GM18909 (cell line): ENCODE measurements around the gene VGF.
"Not testable (repeated sequence)": the region's sequence is repeated elsewhere in the genome, so short reads cannot be mapped to it uniquely, and the experiment has no call there.

ENCODE experiments used
- ATAC-seq: cut with Tn5 transposase; IDR thresholded peaks from one replicate; pipeline ENCODE4 v1.9.1; 2021; ENCODE audit warnings: mild to moderate bottlenecking; ENCODE audit not compliant: unreplicated experiment, poor library complexity

VGF gene

DNA sequence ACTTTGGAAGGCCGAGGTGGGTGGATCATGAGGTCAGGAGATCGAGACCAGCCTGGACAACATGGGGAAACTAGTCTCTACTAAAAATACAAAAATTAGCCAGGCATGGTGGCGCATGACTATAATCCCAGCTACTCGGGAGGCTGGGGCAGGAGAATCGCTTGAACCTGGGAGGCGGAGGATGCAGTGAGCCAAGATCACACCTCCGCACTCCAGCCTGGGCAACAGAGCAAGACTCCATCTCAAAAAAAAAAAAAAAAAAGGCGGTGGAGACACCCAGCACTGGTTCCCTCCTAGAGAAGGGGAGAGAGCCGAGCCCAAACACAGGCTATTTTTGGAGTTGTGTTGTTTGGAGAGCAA is 43.8 kb downstream of the VGF start:
- not testable (repeated sequence) for ATAC-seq

DNA sequence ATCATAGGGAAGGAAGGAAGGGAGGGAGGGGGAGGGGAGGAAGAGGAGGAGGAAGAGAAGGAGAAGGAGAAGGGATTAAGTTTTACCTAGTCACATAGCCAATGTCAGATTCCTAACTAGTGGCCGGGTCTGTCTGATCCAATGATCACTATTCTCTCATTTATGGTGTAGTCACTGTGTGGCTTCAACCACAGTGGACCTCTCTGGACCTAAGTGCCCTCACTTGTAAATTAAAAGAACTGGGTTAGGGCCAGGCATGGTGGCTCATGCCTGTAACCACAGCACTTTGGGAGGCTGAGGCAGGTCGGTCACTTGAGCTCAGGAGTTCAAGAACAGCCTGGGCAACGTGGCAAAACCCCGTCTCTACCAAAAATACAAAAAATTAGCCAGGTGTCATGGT is 45.1 kb downstream of the VGF start:
- no peak for ATAC-seq

DNA sequence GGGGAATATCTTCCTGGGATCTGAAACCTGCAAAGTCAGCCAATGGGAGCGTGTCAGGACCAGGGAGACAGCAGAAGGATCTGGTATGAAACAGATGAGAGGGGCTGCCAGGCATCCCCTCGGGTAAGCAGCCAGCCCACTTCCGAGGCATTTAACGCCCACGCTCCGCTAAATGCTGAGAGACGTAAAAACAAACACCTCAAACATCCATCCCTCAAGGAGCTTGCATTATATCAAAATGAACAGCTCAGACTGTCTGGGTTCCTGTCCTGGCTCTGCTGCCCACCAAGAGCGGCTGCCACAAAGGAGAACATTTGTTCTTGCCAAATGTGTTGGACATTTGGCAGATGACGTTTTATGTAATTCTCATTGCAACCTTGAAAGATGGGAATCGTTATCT is 45.5 kb downstream of the VGF start:
- no peak for ATAC-seq

DNA sequence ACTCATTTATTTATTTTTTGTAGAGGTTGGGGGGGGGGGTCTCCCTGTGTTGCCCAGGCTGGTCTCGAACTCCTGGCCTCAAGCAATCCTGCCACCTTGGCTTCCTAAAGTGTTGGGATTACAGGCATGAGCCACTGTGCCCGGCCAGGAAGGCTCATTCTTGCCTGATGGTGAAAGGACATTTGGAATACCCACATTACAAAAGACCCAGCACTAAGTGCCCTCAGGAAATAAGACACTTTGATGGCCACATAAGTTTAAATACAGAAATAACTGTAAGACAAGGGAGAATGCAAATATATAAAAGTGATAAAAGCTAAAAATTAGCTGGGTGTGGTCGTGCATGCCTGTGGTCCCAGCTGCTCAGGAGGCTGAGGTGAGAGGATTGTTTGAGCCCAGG is 46.5 kb downstream of the VGF start:
- no peak for ATAC-seq

DNA sequence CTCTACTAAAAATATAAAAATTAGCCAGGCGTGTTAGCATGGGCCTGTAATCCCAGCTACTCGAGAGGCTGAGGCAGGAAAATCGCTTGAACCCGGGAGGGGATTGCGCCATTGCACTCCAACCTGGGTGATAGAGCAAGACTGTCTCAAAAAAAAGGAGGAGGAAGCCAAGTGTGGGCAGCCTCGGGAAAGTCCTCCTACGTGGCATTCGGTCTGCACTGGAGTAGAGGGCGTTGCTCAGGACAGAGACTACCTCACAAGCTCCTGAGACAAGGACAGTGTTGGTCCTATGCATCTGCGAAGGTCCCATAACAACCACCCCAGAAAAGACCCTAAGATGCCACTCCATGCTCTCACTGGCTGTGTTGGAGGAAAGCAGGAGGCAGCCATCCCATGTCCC is 48.5 kb downstream of the VGF start:
- no peak for ATAC-seq

DNA sequence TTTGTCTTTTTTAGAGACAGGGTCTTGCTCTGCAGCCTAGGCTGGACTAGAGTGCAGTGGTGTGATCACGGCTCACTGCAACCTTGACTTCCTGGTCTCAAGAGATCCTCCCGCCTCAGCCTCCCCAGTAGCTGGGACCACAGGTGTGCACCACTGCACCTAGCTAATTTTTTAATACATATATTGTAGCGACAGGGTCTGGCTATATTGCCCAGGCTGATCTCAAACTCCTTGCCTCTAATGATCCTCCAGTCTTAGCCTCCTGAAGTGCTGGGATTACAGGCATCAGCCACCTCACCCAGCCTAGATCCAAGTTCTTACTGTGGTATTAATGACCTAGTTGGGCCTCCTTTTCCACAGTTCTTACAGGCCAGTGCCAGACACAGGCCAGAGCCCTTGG is 50.2 kb downstream of the VGF start:
- no peak for ATAC-seq

DNA sequence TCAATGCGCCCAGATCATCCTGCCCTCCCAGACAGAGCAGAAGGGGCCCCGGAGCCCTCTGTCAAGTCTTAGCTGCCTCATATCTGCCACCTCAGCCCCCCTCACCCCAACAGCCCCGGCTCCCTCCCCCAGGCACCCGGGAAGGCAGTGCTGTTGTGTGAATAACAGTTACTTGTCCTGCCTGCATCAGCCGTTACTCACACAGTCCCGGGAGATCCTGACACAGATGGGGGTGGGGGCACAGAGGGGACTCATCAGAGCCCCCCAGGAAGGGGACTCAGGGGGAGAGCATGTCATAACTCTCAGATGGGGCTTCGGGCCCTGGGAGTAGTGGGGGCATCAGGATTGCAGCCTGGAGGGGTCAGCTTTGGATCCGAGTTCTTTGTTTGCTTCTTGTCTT is 50.9 kb downstream of the VGF start:
- ATAC-seq, result no peak

DNA sequence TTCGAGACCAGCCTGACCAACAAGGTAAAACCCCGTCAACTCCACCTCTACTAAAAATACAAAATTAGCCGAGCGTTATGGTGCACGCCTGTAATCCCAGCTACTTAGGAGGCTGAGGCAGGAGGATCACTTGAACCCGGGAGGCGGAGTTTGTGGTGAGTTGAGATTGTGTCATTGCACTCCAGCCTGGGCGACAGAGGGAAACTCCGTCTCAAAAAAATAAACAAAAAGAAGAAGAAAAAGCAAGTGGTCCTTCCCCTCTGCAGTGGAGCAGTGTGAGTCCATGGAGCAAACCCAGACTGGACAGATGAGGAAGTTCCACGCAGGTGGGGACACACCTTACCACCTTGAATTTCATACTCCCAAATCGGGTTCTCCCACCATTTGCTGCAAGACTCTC is 51.5 kb downstream of the VGF start:
- no peak for ATAC-seq

DNA sequence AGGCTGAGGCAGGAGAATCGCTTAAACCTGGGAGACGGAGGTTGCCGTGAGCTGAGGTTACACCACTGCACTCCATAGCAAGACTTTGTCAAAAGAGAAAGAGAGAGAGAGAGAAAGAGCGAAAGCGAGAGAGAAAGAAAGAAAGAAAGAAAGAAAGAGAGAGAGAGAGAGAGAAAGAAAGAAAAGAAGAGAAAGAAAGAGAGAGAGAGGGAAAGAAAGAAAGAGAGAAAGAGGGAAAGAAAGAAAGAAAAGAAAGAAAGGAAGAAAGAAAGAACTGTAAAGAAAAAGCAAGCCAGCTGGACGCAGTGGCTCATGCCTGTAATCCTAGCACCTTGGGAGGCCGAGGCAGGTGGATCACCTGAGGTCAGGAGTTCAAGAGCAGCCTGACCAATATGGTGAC is 52.2 kb downstream of the VGF start:
- ATAC-seq, result not testable (repeated sequence)
